Tibial artery (tissue), 4 donors: ENCODE data around the gene ALG11.

Source experiments
- DNase-seq, 2 donors: peaks; one replicate each; pipeline ENCODE4 v3.0.0-alpha.2; 2019
- H3K27ac ChIP-seq, 2 donors: fragments of 200-600 bp; sonication (generic) in 1 of 2; 1 replicate in 1 of 2; 2 replicates in 1 of 2; pipeline ENCODE4 v1.5.1; 2018 to 2019; ENCODE audit warnings: mild to moderate bottlenecking in 1 of 2
- H3K27me3 ChIP-seq, 2 donors: fragments of 200-600 bp; sonication (generic) in 1 of 2; one replicate each; pipeline versions ENCODE4 v1.5.1 to v1.6.0; 2016 to 2019
- H3K36me3 ChIP-seq, 3 donors: fragments of 200-600 bp; sonication (generic) in 2 of 3; one replicate each; pipeline ENCODE4 v1.5.1; 2016 to 2019; ENCODE audit warnings: mild to moderate bottlenecking in 2 of 3
- H3K4me1 ChIP-seq, 4 donors: fragments of 200-600 bp; sonication (generic) in 2 of 4; 1 replicate in 3 of 4; 2 replicates in 1 of 4; pipeline ENCODE4 v1.5.1; 2016 to 2019
- H3K4me3 ChIP-seq, 2 donors: fragments of 200-600 bp; sonication (generic) in 1 of 2; 1 replicate in 1 of 2; 2 replicates in 1 of 2; pipeline ENCODE4 v1.5.1; 2018 to 2019; ENCODE audit warnings: mild to moderate bottlenecking in 2 of 2
- H3K9me3 ChIP-seq, 3 donors: fragments of 200-600 bp; sonication (generic) in 1 of 3; one replicate each; pipeline ENCODE4 v1.5.1; 2016 to 2019
- CTCF ChIP-seq, 2 experiments: fragments of 200-600 bp in 1 of 2; fragments of 450-650 bp in 1 of 2; IDR thresholded peaks; one replicate each; pipeline ENCODE4 v1.5.1; 2017 to 2019; ENCODE audit warnings: antibody characterized with exemption in 2 of 2, mild to moderate bottlenecking in 1 of 2, moderate library complexity in 1 of 2
- intact Hi-C: fragments of 100-400 bp; cut with DNase I; formaldehyde crosslinking; loops from one replicate; pipeline ENCODE4 v1.15.0; 2023; ENCODE audit warnings: low total_unique reads

ALG11 gene

GRCh38 chr13:52010890-52011631 is 1.1 kb upstream of the ALG11 start, which contains the start of gene ATP7B:
ATP7B (minus strand) TSS chr13:52011450; CDS start chr13:52011337, 113 bp downstream.
- Histone ChIP-seq H3K4me1 (peaks cover 0 to 23% (median 7%) of the 10 kb centered on the region in 4 donors), H3K36me3 (peaks cover 0 to 5% (median 0%) of the 10 kb centered on the region in 3 donors), H3K4me3 (peak within 1 kb of the TSS; percentile 89 to 94), H3K27ac (peak within 1 kb of the TSS; percentile 75 to 83), H3K9me3 (no peaks in the 10 kb centered on the region), H3K27me3 (no peaks in the 10 kb centered on the region)
- TF ChIP-seq CTCF (IDR thresholded peaks at IDR 0.05): peak in 1 of 2 experiments; percentile 9
- intact Hi-C loops: loop anchor here (5.0 to 10.0 kb wide), 4 partner anchors 206 to 556 kb away; partner anchors contain the start of genes DHRS12, INTS6, VPS36 and WDFY2
- peak in 1 of 2 donors; percentile 23 for DNase-seq

- peaks cover 0 to 23% (median 7%) of the 10 kb centered on the region in 4 donors for H3K4me1 ChIP-seq
- peak overlapping the region; percentile 89 to 94 for H3K4me3 ChIP-seq
- H3K27me3 ChIP-seq: no peaks in the 10 kb centered on the region
- H3K27ac ChIP-seq: peak overlapping the region; percentile 75 to 83
- H3K9me3 ChIP-seq: no peaks in the 10 kb centered on the region
- TF ChIP-seq CTCF (IDR thresholded peaks at IDR 0.05): no peak
- peaks cover 0 to 12% (median under 1%) of the 10 kb centered on the region in 3 donors for H3K36me3 ChIP-seq
- intact Hi-C loops: loop anchor here (5.0 to 10.0 kb wide), 4 partner anchors 208 to 558 kb away; partner anchors contain the start of genes DHRS12, INTS6, VPS36 and WDFY2
- no peak for DNase-seq
These were observed 276 bp downstream of the ALG11 start for GRCh38 chr13:52012512-52012836.

GRCh38 chr13:52016296-52016695 is 4.1 kb downstream of the ALG11 start:
- Histone ChIP-seq H3K9me3 (no peaks in the 10 kb centered on the region), H3K27ac (no peak overlapping the region), H3K36me3 (peaks cover 5 to 37% (median 17%) of the 10 kb centered on the region in 3 donors), H3K27me3 (no peaks in the 10 kb centered on the region), H3K4me1 (peaks cover 0 to 14% (median 5%) of the 10 kb centered on the region in 4 donors), H3K4me3 (no peak overlapping the region)
- TF ChIP-seq CTCF (IDR thresholded peaks at IDR 0.05): no peak
- DNase-seq: no peak
- intact Hi-C loops: loop anchor here (10.0 kb wide), 3 partner anchors 211 to 561 kb away; partner anchors contain the start of genes DHRS12, INTS6 and WDFY2

GRCh38 chr13:52020191-52020590 is 8.0 kb downstream of the ALG11 start:
- no peak for DNase-seq
- H3K4me1 ChIP-seq: no peaks in the 10 kb centered on the region
- H3K27me3 ChIP-seq: no peaks in the 10 kb centered on the region
- H3K36me3 ChIP-seq: peaks cover 32 to 75% (median 54%) of the 10 kb centered on the region in 3 donors
- intact Hi-C loops: no loop called here
- no peak for TF ChIP-seq CTCF (IDR thresholded peaks at IDR 0.05)
- no peak overlapping the region for H3K27ac ChIP-seq
- no peak overlapping the region for H3K4me3 ChIP-seq
- H3K9me3 ChIP-seq: no peaks in the 10 kb centered on the region

- TF ChIP-seq CTCF (IDR thresholded peaks at IDR 0.05): no peak
- H3K4me1 ChIP-seq: peaks cover 0 to 7% (median 0%) of the 10 kb centered on the region in 4 donors
- intact Hi-C loops: no loop called here
These were observed 10.2 kb downstream of the ALG11 start for GRCh38 chr13:52022356-52022755.

More at GRCh38 chr13:52022356-52022755, 10.2 kb downstream of the ALG11 start:
- DNase-seq: no peak
- Histone ChIP-seq H3K4me3 (no peak overlapping the region), H3K27ac (no peak overlapping the region), H3K27me3 (no peaks in the 10 kb centered on the region), H3K36me3 (peaks cover 52 to 84% (median 75%) of the 10 kb centered on the region in 3 donors), H3K9me3 (no peaks in the 10 kb centered on the region)
